Left cardiac atrium (tissue), 4 donors: Measurements from ENCODE around the gene LPO. TPM values are rescaled to one million over a fixed set of nuclear protein-coding genes. Genes with fewer than 3 reads are reported as not detected.

Experiments used
- ATAC-seq, 2 donors: fragments of 200-7000 bp; cut with Tn5 transposase; one replicate each; pipeline ENCODE4 v1.9.1; 2020; ENCODE audit warnings: mild to moderate bottlenecking in 2 of 2, moderate library complexity in 2 of 2
- DNase-seq: peaks from one replicate; pipeline ENCODE4 v3.0.0-alpha.2; 2020
- intact Hi-C, 2 donors: fragments of 100-400 bp; cut with DNase I; formaldehyde crosslinking; loops; one replicate each; pipeline versions ENCODE4 v1.14.1 to v1.15.1; 2022 to 2023
- total RNA-seq, 2 donors: library from RNA; stranded (reverse); fragmentation: NEBNext Ultra II Directional; extraction: Animal tissue kit (Norgen Biotek cat#: 25700); gene quantifications; one replicate each; pipeline ENCODE4 v1.2.1, GENCODE V29; 2021
- donor health status: DM: no; HTN: yes; CAD: no.
- donor health status: DM: no; HTN: yes; CAD: no; lungs with severe emphysema.
- donor health status: DM: yes; HTN: yes; CAD: no.
- donor health status: Dilated cardiomyopathy.

The LPO gene
- total RNA-seq, 2 donors from 2014 or later: not detected

DNA sequence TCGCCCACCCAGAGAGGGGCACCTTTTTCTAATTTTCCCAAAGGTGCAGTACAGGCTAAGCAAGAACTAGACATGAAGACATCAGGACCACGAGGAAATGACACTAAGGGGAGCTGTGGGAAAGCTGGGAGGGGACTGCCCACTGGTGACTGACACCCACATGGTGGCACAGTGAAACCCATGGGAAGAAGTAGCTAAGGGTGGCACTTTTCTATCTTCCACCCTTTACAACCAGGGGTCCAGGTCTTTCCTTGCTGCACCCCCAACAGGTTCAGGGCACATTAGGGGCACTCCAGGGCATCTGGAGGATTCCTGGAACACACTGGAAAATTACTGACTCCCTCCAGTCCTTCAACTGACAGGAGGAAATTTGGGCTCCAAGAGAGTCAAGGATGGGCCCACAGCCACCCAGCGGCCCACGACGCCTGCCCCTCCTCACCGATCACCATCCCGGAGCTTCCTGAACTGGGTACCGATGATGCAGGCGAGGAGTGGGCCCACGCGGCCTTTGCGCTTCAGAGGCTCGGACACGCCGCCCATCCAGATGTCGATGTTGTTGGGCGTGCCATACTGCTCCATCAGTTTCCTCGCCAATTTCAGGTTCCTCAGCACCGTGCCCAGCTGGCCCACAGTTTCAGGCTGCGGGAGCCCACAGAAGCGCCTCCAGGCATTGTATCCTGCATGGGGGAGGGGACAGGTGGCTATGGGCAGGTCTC is 33.0 kb downstream of the LPO start:
- ATAC-seq: no peak
- intact Hi-C loops: no loop called here
- no peak for DNase-seq

DNA sequence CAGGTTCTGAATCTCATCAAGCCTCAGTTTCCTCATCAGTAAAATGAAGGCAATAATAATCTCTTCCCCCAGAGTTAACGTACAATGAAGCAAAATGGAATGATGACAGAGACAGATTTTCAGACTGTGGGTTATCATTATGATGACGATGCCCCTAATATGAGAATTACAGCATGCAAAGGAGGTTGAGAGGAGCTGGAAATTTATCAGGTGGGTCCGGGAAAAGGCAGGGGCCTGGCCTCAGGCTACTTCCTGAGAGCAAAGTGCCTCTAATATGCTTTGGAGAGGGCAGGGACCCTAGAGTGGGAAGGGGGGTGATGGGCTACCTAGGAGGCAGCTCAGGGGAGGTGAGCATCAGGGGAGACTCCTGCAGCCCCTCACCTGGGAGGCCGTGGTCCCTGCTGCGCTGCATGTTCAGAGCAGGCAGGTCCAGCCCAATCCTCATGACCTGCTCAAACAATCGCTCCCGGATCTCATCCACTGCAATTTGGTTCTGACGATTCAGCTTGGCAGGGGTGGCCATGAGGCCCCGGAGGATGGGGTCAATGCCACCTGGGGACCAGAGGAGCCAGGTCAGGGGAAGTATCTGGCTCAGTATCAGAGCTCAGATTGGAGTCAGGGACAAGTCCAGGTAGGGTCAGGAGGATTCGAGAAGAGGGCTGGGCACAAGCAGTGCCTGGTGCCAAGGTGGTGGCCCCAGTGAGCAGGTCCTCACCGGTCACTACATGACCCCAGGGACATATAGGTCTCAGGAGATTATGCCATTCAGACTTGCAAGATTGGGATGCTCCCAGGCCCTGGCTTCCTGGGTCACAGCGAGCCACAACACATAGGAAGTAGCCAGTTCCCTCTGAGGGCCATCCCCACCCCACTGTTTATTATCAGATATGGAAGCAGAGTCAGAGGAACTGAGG is 34.2 kb downstream of the LPO start:
- DNase-seq (no peak), ATAC-seq (no peak)
- intact Hi-C loops: no loop called here

DNA sequence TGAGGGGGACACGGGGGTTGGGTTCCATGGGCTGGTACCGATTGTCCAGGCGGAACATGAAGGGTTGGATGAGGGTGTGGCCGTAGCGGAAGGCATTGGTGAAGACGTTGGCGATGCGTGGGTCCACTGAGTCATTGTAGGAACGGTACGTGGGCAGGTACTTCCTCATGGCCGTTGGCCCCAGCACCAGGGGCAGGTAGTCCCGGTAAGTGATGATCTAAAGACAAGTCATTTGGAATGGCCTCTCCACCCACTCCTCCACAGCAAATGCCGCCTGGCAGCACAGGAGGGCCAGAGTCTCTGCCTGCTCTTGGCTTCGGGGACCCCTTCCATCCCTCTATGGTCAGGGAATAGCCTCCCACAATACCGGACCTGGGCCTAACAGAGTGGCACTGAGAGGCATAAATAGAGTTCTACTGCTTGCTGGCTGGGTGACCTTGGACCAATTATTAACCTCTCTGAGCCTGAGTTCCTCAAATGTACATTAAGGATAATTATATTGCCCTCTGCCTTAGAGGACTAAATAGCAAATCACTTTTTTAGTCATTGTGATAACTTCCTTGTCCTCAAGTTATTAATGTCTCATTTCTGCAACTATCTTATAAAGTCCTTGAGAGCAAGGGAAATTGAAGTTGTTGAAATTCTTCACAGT is 35.2 kb downstream of the LPO start:
- intact Hi-C loops: no loop called here
- no peak for ATAC-seq

DNA sequence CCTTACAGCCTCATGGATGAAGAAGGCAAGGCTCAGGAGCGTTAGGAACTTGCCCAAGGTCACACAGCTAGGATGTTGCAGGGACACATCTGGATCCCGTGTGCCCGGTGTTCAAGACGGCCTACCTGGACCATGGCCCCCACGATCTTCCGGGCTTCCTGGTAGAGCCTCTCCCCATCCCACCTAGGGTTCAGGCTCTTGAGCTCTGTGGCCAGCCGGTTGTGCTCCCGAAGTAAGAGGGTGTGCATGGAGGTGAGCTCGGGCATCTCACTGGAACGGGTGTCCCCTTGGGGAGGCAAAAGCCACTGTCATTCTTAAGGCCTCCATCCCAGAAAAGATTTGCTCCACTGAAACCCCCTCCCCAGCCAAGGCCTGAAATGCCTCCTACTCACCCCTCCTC is 37.0 kb downstream of the LPO start:
- ATAC-seq (no peak), DNase-seq (no peak)
- intact Hi-C loops: no loop called here

More for the DNA sequence above, 35.2 kb downstream of the LPO start:
- no peak for DNase-seq

DNA sequence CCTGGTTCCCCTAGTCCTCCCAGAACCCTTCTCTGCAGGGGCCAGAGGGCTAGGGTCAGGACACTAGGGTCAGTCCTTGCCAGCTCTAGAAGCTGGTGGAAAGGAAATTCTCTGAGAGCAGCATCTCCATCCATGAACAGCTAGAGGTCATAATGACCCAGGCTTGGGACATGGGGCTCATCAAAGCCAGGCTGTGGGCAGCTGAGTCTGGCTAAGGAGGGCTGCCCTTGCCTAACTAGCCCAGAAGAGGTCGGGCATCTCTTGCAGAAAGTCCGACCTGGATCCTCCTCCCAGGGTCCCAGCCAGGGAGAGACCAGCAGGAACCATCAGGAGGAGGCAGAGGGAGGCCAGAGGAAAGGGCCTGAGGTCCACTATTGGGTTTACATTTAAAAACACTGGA is 38.0 kb downstream of the LPO start:
- intact Hi-C loops: no loop called here
- DNase-seq: no peak
- ATAC-seq: no peak

DNA sequence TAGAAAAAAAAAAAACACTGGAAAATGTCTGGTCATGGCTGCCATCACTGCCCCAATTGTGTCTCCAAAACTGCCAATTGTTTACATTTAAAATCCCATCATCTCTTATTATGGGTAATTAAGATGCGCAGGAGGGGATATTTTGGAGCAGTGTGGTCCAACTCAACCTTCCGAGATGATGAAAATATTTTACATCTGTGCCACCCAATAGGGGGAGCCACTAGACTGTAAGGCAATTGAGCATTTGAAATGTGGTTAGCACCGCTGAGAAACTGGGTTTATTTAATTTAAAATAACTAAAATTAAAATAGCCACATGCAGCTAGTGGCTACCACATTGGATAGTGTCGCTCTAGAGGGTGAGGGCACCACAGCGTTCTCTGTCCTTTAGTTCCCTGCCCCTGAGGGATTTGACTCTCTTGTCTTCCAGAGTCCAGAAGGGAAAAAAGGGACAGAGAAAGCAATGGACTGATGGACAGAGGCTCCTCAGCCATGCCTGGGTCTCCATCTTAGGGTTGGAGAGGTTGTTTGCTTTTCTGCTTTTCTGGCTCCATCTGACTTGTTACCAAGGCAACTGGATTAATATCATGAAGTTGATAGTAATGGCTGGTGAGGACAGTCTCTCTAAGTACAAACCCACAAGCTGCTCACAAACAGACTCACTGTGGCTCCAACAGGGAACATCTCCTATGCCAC is 38.9 kb downstream of the LPO start:
- ATAC-seq (no peak), DNase-seq (no peak)
- intact Hi-C loops: no loop called here

DNA sequence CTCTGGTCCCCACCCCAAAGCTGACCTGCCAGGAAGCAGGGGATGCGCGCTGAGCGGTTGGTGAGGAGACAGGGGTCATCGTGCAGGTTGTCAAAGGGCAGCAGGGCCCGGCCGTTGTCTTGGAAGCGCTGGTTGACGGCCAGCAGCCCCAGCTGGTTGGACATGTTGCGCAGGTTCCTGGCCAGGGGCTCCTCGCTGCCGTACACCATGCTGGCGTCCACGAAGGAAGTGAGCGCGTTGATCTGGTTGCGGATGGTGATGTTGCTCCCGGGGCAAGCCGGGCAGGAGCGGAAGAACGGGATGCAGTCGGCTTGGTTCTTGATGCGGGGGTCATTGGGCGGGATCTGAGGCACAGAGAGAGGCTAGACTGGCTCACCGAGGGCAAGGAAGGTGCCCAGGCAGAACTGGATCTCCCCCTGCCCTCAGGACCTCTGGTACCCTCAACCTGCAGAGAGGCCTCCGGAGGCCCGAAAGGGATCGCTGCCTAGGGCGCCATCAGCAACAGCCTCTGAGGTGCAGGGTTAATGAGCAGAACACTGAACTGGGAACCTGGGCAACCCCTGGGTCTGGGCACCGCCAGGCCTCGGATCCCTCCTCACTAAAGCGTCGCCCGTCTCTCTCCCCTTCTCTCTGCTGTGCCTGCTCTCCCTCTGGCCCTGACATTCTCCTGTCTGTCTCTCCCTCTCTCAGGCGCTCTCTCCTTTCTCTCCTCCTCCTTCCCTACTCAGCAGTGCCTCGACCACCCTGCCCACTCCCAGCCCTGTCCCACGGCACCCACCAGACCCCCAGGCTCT is 39.6 kb downstream of the LPO start:
- no peak for ATAC-seq
- intact Hi-C loops: no loop called here
- DNase-seq: no peak

DNA sequence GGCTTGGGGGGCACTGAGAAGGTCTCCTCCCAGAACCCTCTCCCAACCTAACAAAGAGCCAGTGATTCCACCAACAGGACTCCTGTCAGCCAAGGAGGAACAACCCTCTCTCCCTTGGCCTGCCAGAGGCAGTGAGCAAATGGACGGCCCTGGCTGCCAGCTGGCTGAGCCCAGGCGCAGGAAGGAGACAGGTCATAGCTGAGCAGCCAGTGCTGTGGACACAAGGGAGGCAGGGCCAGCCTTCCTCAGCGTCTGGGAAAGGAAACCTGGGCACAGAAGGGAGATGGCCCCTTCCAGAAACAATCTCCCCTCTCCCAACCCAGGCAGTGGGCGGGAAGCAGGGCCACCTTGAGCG is 40.3 kb downstream of the LPO start:
- ATAC-seq (peak; percentile 80 to 88), DNase-seq (peak; percentile 73)

DNA sequence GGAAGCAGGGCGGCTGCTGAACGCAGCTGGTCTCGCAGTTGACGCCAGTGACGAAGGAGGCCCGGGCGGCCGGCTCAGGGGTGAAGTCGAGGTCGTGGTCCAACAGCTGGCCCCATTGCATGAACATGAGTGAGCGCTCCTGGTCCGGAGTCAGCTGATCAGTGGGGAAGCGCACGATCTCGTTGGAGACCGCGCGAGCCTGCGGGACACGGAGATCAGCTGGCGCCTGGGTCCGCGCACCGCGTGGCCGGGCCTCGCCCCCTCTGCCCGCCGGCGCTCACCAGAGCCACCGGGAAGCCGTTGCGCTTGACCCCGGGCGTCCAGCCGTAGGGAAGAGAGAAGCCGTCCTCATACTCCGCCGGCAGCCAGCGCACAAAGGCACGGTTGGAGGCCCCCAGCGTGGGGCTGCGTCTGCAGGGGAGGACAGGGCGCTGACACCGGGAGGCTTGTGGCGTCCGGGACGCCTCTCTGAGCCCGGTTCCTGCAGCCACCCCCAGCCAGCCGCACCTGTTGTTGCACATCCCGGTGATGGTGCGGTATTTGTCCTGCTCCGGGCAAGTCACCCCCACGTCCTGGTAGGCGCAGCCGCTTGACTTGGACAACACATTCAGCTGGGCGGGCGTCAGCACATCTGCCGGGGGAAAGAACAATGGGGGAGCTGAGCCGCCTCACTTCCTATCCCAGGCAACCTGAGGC is 40.8 kb downstream of the LPO start:
- ATAC-seq (peak; percentile 79 to 89), DNase-seq (peak; percentile 69)
- intact Hi-C loops: no loop called here

More for the DNA sequence above, 40.3 kb downstream of the LPO start:
- intact Hi-C loops: no loop called here

DNA sequence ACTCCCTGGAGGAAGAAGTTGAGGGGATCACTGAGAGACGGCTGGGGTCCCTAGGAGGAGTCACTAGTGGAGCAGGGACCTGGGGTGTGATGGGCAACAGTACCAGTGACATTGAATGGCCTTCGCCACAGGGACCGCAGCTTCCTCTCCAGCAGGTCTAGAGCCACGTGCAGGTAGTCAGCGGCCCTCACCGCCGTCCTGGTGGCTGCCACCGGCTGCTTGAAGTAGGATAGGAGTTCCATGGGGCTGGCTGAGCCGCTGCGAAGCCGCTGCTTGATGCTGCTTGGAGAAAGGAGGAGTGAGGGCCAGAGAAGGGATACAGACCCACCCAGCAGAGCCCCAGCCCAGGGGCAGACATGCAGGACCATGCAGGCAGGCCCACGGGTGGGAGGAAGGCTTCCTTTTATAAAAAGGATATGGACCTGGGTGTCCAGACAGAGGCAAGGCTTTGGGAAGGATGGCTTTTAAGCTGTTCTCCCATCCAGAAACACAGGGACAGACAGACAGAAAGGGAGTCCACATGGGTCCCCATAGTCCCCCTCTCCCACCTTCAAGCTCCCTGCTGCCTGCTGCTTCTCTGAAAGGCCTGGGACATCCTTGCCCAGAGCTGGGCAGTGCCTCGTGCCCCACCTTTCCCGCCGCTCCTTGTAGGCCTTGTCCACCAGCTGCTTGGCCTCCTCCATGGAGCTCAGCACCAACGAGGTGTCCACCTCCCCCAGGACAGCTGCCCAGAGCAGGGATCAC is 41.5 kb downstream of the LPO start:
- no peak for ATAC-seq
- intact Hi-C loops: no loop called here
- DNase-seq: no peak

DNA sequence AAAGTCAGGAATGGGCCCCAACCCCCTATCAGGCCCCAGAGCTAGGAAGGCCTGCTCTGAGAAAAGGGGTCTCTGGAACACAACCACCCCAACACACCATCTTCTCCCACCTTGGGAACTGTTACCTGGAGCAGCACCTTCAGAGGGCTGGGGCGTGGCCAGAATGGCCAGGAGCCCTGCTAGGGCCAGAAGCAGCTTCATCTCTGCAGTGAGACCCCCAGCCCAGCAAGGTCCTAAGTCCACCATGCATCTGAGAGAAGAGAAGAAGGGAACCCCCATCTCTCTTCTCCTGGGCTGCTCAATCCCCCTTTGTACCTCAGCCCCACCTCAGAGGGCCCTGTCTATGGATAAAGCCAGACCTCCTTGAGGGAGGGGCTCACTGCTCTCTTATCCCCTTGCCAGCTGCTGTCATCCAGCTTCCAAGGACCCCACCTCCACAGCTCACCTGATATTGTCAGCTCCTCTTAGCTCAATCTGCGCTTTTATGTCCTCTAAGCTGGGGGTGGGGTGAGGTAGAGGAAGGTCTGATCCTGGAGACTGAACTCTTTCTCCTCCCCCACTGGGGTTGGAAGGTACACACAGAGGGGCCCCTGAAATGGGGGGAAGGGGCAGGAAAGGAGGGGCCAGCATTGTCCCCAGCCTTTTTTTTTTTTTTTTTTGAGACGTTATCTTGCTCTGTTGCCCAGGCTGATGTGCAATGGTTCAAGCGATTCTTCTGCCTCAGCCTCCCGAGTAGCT is 42.3 kb downstream of the LPO start, which contains the start of gene MPO:
TSS of gene MPO (minus strand) at position 456 of the 738 bp plus-strand sequence. CDS start at position 279, 177 bp downstream.
- DNase-seq: no peak
- intact Hi-C loops: no loop called here
- no peak for ATAC-seq

DNA sequence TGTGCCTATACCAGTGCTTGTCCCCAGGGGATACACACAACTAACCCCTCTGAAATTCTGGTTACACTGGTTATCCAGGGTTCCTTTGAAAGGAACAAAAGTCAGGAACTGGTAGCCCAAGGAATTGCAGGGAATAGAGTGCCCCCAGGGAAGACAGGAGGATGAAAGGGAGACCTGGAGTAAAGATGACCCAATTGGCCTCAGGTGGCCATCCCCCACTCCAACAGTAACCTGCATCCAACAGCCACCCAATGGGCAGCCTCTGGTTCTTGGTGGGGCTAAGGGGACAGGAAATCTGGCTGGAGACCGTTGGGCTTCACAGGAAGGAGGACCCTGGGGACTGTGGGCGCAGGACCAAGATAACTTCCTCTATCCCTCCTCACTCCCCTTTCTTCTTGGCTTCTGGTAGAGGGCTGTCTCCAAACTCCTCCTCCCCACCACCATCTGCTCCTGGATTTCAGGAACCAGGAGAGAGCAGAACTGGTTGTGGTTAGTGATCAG is 43.2 kb downstream of the LPO start:
- intact Hi-C loops: no loop called here
- DNase-seq (no peak), ATAC-seq (no peak)

DNA sequence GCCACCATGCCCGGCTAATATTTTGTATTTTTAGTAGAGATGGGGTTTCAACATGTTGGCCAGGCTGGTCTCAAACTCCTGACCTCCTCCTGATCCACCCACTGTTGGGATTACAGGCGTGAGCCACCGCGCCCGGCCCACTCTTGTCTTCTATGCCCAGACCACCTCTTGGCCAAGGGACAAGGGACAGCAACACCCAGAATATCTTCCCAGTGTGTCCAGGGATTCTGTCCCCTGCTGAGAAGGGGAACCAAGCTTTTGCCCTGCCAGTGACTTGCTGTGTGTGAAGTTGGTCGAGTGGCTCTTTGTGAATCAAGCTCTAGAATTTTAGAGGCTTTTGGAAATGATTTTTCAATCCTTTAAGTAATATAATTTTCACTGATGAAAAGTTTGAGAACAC is 44.1 kb downstream of the LPO start:
- no peak for ATAC-seq
- intact Hi-C loops: no loop called here
- DNase-seq: no peak

DNA sequence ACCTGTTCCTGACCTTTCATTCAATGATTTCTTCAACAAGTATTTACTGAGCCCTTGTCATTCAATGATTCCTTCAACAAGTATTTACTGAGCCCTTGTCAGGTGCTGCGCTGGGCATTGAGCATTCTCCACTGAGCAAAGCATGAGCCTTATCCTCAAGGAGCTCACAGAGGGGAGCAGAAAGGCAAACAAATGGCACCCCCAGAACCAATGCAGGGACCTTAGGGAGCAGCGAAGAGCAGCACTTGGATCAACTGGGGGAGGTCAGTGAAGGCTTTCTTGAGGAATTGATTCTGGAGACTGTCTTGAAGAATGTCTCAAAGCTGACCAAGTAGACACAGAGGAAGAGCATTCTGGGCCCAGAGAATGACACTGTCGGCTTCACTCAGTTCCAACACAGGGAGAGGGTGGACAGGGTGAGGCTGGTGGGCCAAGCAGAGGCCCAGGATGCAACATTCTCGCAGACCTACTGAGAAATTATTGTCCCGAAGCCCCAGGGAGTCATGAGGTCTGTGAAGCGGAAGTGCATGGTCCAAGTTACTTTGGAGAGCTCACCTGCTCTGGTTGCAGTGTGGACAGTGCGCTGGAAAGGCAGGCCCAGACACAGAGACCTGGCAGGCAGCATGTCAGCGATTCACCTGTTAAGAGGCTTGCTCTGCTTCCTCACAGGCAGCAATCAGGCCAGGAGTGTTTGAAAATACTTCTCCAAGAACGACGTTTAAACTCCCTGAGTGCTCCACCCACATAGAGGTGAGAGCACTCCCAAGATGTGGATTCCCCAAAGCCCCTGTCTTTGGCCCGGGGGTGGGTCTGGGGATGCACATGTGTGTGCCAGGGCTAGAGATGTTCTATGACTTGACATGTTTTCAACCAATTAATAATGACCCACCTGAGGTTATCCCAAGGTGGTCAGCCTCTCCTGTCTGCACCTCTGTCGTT is 45.6 kb downstream of the LPO start:
- intact Hi-C loops: no loop called here
- ATAC-seq: no peak
- DNase-seq: no peak

DNA sequence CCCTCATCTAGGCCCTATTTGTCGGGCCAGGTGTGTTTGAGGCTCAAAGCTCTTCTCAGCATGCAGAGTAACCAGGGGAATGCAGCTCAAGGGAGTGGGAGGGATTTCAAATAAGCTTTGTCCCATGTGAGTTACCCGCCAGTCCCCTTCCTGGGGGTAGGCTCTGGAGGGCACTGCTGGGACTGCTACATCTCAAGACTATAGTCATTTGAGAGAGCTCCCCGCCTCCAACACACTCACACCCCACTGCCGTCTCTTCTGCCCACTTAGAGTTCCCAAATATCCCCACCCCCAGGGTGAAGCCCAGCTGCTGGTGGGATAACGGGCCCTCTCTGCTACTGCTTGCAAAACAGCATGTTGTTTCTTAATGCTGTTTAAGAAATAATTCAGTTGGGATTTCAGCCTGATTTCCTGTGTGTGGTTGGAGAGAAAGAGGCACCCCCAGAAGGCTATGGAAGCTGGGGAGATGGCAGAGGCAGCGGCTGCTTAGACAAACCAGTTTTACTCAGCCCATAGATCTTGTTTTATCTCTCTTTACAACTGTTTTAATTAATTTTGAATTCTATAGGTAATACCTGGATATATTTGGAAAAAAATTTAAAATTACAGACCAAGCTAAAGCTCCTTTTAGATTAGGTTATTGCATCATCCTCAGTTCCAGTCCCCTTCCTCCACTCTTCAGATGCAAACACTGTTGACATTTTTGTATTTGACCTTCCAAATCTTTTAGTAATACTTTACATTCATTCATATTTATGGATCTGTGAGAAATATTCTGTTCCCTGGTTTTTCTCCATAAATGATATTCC is 46.4 kb downstream of the LPO start:
- intact Hi-C loops: no loop called here
- no peak for DNase-seq
- no peak for ATAC-seq
